B cell (primary cell): ENCODE measurements around the gene COBLL1. TPM values are rescaled to one million over a fixed set of nuclear protein-coding genes. Genes with fewer than 3 reads are reported as not detected.

Experiments used
- ATAC-seq: fragments of 200-7000 bp; cut with Tn5 transposase; one replicate; pipeline ENCODE4 v1.10.0; 2021; ENCODE audit warnings: low read depth, mild to moderate bottlenecking, moderate number of reproducible peaks, moderate library complexity
- CTCF ChIA-PET: fragments of 350-600 bp; sonication (Branson Sonifier 250); formaldehyde crosslinking; loops from one replicate; lab custom pipeline; 2021; ENCODE audit warnings: antibody characterized with exemption, inconsistent platforms; lab: Charles Lee
- POLR2A ChIA-PET: fragments of 350-600 bp; sonication (Branson Sonifier 250); formaldehyde crosslinking; loops from one replicate; lab custom pipeline; 2021; ENCODE audit warnings: antibody characterized with exemption; lab: Charles Lee
- DNase-seq: peaks from one replicate; pipeline ENCODE4 v3.0.0; 2013
- H2AFZ ChIP-seq: 2 replicates; pipeline ENCODE4 v1.6.1; 2012; ENCODE audit warnings: mild to moderate bottlenecking, low read depth, low read length; ENCODE audit not compliant: insufficient read depth, poor library complexity, severe bottlenecking
- H3K27ac ChIP-seq, 2 donors: 1 replicate in 1 of 2; 2 replicates in 1 of 2; pipeline ENCODE4 v1.5.1; 2012 to 2013; ENCODE audit warnings: low read length in 2 of 2, mild to moderate bottlenecking in 2 of 2, moderate library complexity in 1 of 2
- H3K27me3 ChIP-seq, 4 experiments: fragments of 200-600 bp in 1 of 4; sonication (generic) in 1 of 4; replicated peaks in 1 of 4; 1 replicate in 2 of 4; 2 replicates in 2 of 4; pipeline versions ENCODE4 v1.6.1 to v1.7.0; 2013 to 2016; ENCODE audit warnings: low read length in 3 of 4, mild to moderate bottlenecking in 2 of 4, mixed read lengths in 1 of 4, moderate library complexity in 1 of 4; ENCODE audit not compliant: insufficient read depth in 4 of 4, control insufficient read depth in 3 of 4; ENCODE audit errors: control extremely low read depth in 1 of 4
- H3K36me3 ChIP-seq, 2 experiments: replicated peaks in 1 of 2; 1 replicate in 1 of 2; 2 replicates in 1 of 2; pipeline versions ENCODE4 v1.6.1 to v1.7.1; 2013; ENCODE audit warnings: low read length in 1 of 2; ENCODE audit not compliant: insufficient read depth in 2 of 2, control insufficient read depth in 1 of 2; ENCODE audit errors: control extremely low read depth in 1 of 2, extremely low read depth in 1 of 2
- H3K4me1 ChIP-seq, 2 donors: fragments of 200-600 bp in 1 of 2; sonication (generic) in 1 of 2; 1 replicate in 1 of 2; 2 replicates in 1 of 2; pipeline versions ENCODE4 v1.5.1 to v1.6.1; 2013 to 2017; ENCODE audit warnings: low read length in 2 of 2; ENCODE audit not compliant: control insufficient read depth in 2 of 2, insufficient read depth in 2 of 2
- H3K4me2 ChIP-seq: replicated peaks from 2 replicates; pipeline ENCODE3; 2012; ENCODE audit warnings: mild to moderate bottlenecking, low read depth, low read length; ENCODE audit not compliant: poor library complexity, severe bottlenecking
- H3K4me3 ChIP-seq, 5 experiments: fragments of 200-600 bp in 1 of 5; sonication (generic) in 1 of 5; 1 replicate in 3 of 5; 2 replicates in 2 of 5; pipeline versions ENCODE4 v1.5.1 to v1.7.0; 2011 to 2016; ENCODE audit warnings: low read length in 4 of 5, mild to moderate bottlenecking in 4 of 5, low read depth in 2 of 5, control low read depth in 1 of 5, moderate library complexity in 1 of 5; ENCODE audit not compliant: insufficient read depth in 1 of 5; ENCODE audit errors: control extremely low read depth in 1 of 5, extremely low read depth in 1 of 5
- H3K79me2 ChIP-seq: fragments of 200-600 bp; sonication (generic); one replicate; pipeline ENCODE4 v1.6.0; 2016; ENCODE audit warnings: low read length; ENCODE audit not compliant: control insufficient read depth, insufficient read depth
- H3K9ac ChIP-seq: fragments of 200-600 bp; sonication (generic); 2 replicates; pipeline ENCODE4 v1.6.1; 2017; ENCODE audit warnings: mild to moderate bottlenecking, low read length, moderate library complexity
- H3K9me3 ChIP-seq, 3 donors: one replicate each; pipeline versions ENCODE4 v1.6.1 to v1.7.1; 2013; ENCODE audit warnings: low read length in 2 of 3; ENCODE audit not compliant: control insufficient read depth in 2 of 3, insufficient read depth in 1 of 3; ENCODE audit errors: control extremely low read depth in 1 of 3
- H4K20me1 ChIP-seq: 2 replicates; pipeline ENCODE4 v1.6.0; 2012; ENCODE audit warnings: mild to moderate bottlenecking, low read length; ENCODE audit not compliant: insufficient read depth, control insufficient read depth, poor library complexity, severe bottlenecking
- H3K27ac Mint-ChIP-seq: one replicate; pipeline ENCODE4 v1.8.0; 2021; ENCODE audit warnings: mixed read lengths
- H3K27me3 Mint-ChIP-seq: one replicate; pipeline ENCODE4 v1.8.0; 2021; ENCODE audit warnings: mixed read lengths
- H3K4me1 Mint-ChIP-seq: one replicate; pipeline ENCODE4 v1.8.0; 2021; ENCODE audit warnings: mixed read lengths
- H3K4me3 Mint-ChIP-seq: one replicate; pipeline ENCODE4 v1.8.0; 2021; ENCODE audit warnings: mixed read lengths
- H3K9me3 Mint-ChIP-seq: one replicate; pipeline ENCODE4 v1.8.0; 2022; ENCODE audit warnings: mixed read lengths; ENCODE audit not compliant: insufficient read depth
- EZH2 ChIP-seq: IDR thresholded peaks from 2 replicates; pipeline ENCODE4 v1.6.1; 2012; ENCODE audit warnings: borderline replicate concordance, low read depth, mild to moderate bottlenecking, moderate library complexity, low read length; ENCODE audit not compliant: insufficient read depth, poor library complexity, severe bottlenecking
- WGBS: methylation state at CpG from one replicate; pipeline ENCODE4 v1.1.5; 2013; ENCODE audit warnings: missing lambda C conversion rate; ENCODE audit not compliant: insufficient coverage; 5-methylcytosine and 5-hydroxymethylcytosine counted together
- intact Hi-C: fragments of 100-400 bp; cut with micrococcal nuclease; formaldehyde crosslinking; loops from one replicate; pipeline ENCODE4 v1.10.0; 2022
- polyA plus RNA-seq: library from polyadenylated mRNA; depleted of rRNA; stranded (reverse); fragments of >200 nt; gene quantifications from 2 replicates; pipeline ENCODE4 v1.2.3, GENCODE V29; 2012
- total RNA-seq, 2 donors: library from RNA; stranded (reverse); fragments of 120-200 nt in 1 of 2; gene quantifications; 1 replicate in 1 of 2; 2 replicates in 1 of 2; pipeline versions ENCODE4 v1.2.3 to v1.2.4, GENCODE V29; 2013 to 2022
- TF ChIP-seq, protein P1 (sequence below): fragments of 200-600 bp; IDR thresholded peaks from one replicate; pipeline ENCODE4 v1.8.0; 2022; ENCODE audit warnings: antibody characterized with exemption, mild to moderate bottlenecking

Gene COBLL1
- total and polyA plus RNA-seq, 2 donors (not counting 1 experiment from before 2014, with no cell fraction given), result 45.1 to 234 TPM

DNA sequence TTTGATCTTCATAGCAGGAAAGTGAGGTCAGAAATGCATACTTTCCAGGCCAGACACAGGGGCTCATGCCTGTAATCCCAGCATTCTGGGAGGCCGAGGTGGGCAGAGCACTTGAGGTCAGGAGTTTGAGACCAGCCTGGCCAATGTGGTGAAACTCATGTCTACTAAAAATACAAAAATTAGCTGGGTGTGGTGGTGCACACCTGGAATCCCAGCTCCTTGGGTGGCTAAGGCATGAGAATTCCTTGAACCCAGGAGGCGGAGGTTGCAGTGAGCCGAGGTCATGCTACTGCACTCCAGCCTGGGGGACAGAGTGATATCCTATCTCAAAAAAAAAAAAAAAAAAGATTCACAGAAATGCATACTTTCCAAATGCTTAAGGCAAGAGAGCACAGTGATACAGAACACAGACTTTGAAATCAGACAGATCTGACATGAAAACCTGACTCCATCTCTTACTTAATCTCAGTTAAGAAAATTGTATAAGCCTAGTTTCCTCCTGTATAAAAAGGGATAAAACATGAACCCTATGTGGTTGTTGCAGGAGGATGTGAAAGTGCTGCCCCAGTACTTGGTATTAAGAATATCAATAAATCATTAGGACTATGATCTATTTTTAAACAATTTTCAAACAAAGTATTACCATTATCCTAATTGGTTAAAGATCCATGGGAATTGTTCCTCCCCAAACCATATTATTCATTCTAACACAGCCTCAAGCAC is 26.4 kb downstream of the COBLL1 start:
- DNase-seq, result no peak
- ChIA-PET POLR2A (interaction anchor here (0.7 kb wide), 1 partner anchor 25 kb away, joined by 6 read pairs; no protein-coding TSS in a partner anchor), CTCF (interaction anchor here (1.0 to 1.4 kb wide), 2 partner anchors 27 to 98 kb away, joined by 3 to 5 read pairs; partner anchors contain the start of gene COBLL1)
- no peak for ATAC-seq
- Histone ChIP-seq H3K9me3 (no peaks in the 10 kb centered on the region), H3K4me1 (peaks cover 11 to 17% of the 10 kb centered on the region in 2 donors), H3K36me3 (no peaks in the 10 kb centered on the region), H3K27ac (no peak overlapping the region), H3K4me3 (no peak overlapping the region), H3K79me2 (peaks cover 68% of the 10 kb centered on the region), H2AFZ (no peak overlapping the region), H4K20me1 (peaks cover 14% of the 10 kb centered on the region), H3K27me3 (no peaks in the 10 kb centered on the region), H3K4me2 (no peak overlapping the region), H3K9ac (no peak overlapping the region)
- intact Hi-C loops, result no loop called here
- no peaks in the 10 kb centered on the region for H3K27me3 Mint-ChIP-seq
- peaks cover 21% of the 10 kb centered on the region for H3K4me1 Mint-ChIP-seq
- no peaks in the 10 kb centered on the region for H3K9me3 Mint-ChIP-seq
- no peak overlapping the region for H3K4me3 Mint-ChIP-seq
- no peak overlapping the region for H3K27ac Mint-ChIP-seq
- TF ChIP-seq, protein P1, sequence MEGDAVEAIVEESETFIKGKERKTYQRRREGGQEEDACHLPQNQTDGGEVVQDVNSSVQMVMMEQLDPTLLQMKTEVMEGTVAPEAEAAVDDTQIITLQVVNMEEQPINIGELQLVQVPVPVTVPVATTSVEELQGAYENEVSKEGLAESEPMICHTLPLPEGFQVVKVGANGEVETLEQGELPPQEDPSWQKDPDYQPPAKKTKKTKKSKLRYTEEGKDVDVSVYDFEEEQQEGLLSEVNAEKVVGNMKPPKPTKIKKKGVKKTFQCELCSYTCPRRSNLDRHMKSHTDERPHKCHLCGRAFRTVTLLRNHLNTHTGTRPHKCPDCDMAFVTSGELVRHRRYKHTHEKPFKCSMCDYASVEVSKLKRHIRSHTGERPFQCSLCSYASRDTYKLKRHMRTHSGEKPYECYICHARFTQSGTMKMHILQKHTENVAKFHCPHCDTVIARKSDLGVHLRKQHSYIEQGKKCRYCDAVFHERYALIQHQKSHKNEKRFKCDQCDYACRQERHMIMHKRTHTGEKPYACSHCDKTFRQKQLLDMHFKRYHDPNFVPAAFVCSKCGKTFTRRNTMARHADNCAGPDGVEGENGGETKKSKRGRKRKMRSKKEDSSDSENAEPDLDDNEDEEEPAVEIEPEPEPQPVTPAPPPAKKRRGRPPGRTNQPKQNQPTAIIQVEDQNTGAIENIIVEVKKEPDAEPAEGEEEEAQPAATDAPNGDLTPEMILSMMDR, result no peak
- no peak for TF ChIP-seq EZH2
- WGBS, result no CpG with 5 or more reads among the region's 3 CpGs

DNA sequence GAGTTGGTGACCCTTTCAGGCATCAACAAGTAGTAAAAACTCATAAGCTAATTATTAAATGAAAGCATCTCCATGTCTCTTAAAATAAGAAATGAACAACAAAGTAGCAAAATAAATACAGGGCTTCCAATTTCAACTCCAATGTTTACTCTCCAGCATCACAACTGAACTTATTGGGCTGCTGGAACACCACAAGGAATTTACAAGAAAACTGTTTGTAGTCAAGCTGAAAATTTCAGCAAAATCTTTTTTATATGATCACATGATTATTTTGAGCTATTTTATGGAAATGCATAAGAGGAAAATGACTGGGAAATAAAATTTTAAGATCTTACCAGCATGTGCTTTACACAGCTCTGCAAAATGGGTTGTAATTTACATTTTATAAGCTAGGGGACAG is 28.1 kb downstream of the COBLL1 start:
- Histone ChIP-seq H3K36me3 (no peaks in the 10 kb centered on the region), H3K4me1 (peaks cover 11 to 17% of the 10 kb centered on the region in 2 donors), H3K27ac (no peak overlapping the region), H2AFZ (no peak overlapping the region), H3K4me3 (no peak overlapping the region), H3K27me3 (no peaks in the 10 kb centered on the region), H3K9me3 (no peaks in the 10 kb centered on the region), H3K79me2 (peaks cover 70% of the 10 kb centered on the region), H3K9ac (no peak overlapping the region), H4K20me1 (peaks cover 14% of the 10 kb centered on the region), H3K4me2 (no peak overlapping the region)
- POLR2A ChIA-PET, result no interaction called here
- no peak for TF ChIP-seq EZH2
- TF ChIP-seq, protein P1, result no peak
- Mint-ChIP-seq H3K9me3 (no peaks in the 10 kb centered on the region), H3K4me3 (no peak overlapping the region), H3K27ac (no peak overlapping the region), H3K4me1 (peaks cover 20% of the 10 kb centered on the region), H3K27me3 (no peaks in the 10 kb centered on the region)
- intact Hi-C loops, result loop anchor here (2.0 to 5.0 kb wide), 2 partner anchors 19 to 41 kb away; no protein-coding TSS in a partner anchor
- DNase-seq (no peak), ATAC-seq (no peak)
- CTCF ChIA-PET, result interaction anchor here (0.7 kb wide), 2 partner anchors 16 to 27 kb away, joined by 3 read pairs; no protein-coding TSS in a partner anchor
